DND-41 (cell line): ENCODE measurements around the gene POLR2E.
"Not testable (repeated sequence)": the region's sequence is repeated elsewhere in the genome, so short reads cannot be mapped to it uniquely, and the experiment has no call there.

Experiments used
- ATAC-seq: fragments of 200-7000 bp; cut with Tn5 transposase; 3 replicates; pipeline ENCODE4 v1.9.1; 2021; ENCODE audit warnings: low read depth; ENCODE audit not compliant: insufficient read depth
- DNase-seq: peaks from one replicate; pipeline ENCODE4 v3.0.0-alpha.2; 2020
- H2AFZ ChIP-seq: 2 replicates; pipeline ENCODE4 v1.6.0; 2012; ENCODE audit warnings: low read depth, low read length
- H3K27ac ChIP-seq: 2 replicates; pipeline ENCODE4 v1.5.1; 2012; ENCODE audit warnings: low read length, inconsistent platforms
- H3K27me3 ChIP-seq: fragments of 200-600 bp; sonication (generic); 2 replicates; pipeline ENCODE4 v1.6.0; 2012; ENCODE audit warnings: low read length, mild to moderate bottlenecking, inconsistent platforms; ENCODE audit not compliant: insufficient read depth, poor library complexity
- H3K36me3 ChIP-seq: 2 replicates; pipeline ENCODE4 v1.5.1; 2012; ENCODE audit warnings: low read length, inconsistent platforms; ENCODE audit not compliant: insufficient read depth
- H3K4me1 ChIP-seq: 2 replicates; pipeline ENCODE4 v1.5.1; 2012; ENCODE audit warnings: mild to moderate bottlenecking, low read length; ENCODE audit not compliant: insufficient read depth
- H3K4me2 ChIP-seq: 2 replicates; pipeline ENCODE4 v1.6.0; 2012; ENCODE audit warnings: mild to moderate bottlenecking, moderate library complexity, low read length, inconsistent platforms; ENCODE audit not compliant: insufficient read depth
- H3K4me3 ChIP-seq, 2 experiments: fragments of 200-600 bp in 1 of 2; shearing (Covaris generic) in 1 of 2; 2 replicates each; pipeline ENCODE4 v1.5.1; 2012 to 2016; ENCODE audit warnings: inconsistent platforms in 2 of 2, low read length in 2 of 2, mild to moderate bottlenecking in 2 of 2, low read depth in 1 of 2, moderate library complexity in 1 of 2
- H3K79me2 ChIP-seq: 2 replicates; pipeline ENCODE4 v1.6.0; 2012; ENCODE audit warnings: low read length, inconsistent platforms; ENCODE audit not compliant: insufficient read depth
- H3K9ac ChIP-seq: 2 replicates; pipeline ENCODE4 v1.6.0; 2012; ENCODE audit warnings: low read depth, mild to moderate bottlenecking, inconsistent platforms, low read length, moderate library complexity
- H3K9me3 ChIP-seq: 2 replicates; pipeline ENCODE4 v1.5.1; 2012; ENCODE audit warnings: low read length, moderate library complexity, mild to moderate bottlenecking, inconsistent platforms; ENCODE audit not compliant: insufficient read depth, severe bottlenecking
- H4K20me1 ChIP-seq: 2 replicates; pipeline ENCODE4 v1.6.0; 2012; ENCODE audit warnings: low read length; ENCODE audit not compliant: insufficient read depth
- CTCF ChIP-seq: IDR thresholded peaks from 2 replicates; pipeline ENCODE4 v1.5.1; 2012; ENCODE audit warnings: borderline replicate concordance, low read length, moderate library complexity, mild to moderate bottlenecking; ENCODE audit not compliant: poor library complexity, severe bottlenecking; ENCODE audit errors: extremely low read depth
- EZH2 ChIP-seq: IDR thresholded peaks from 3 replicates; pipeline ENCODE4 v1.6.1; 2012; ENCODE audit warnings: borderline replicate concordance, low read depth, mild to moderate bottlenecking, moderate library complexity, low read length, inconsistent platforms; ENCODE audit not compliant: severe bottlenecking

Gene POLR2E

DNA sequence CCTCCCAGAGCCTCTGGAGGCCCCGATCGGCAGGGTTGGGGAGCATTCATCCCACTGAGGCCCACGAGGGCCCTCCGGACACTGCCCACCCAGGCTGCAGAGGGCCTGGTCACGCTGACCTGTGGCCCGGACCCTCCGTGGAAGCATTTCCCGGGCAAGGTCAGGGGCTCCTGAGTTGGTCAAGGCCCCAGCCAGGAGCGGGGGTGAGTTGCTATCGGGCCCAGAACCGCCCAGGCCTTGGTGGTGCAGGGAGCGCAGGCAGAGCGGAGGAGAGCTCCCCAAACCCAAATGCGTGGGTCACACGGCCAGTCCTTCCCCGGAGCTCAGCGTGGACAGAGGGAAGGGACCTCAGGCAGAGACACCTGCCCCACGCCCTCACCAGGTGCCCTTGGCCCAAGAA lies 34.4 kb upstream of the POLR2E start:
- Histone ChIP-seq H3K27me3 (no peaks in the 10 kb centered on the region), H3K79me2 (peaks cover 28% of the 10 kb centered on the region), H3K4me1 (peaks cover 25% of the 10 kb centered on the region), H3K9me3 (no peaks in the 10 kb centered on the region), H2AFZ (no peak overlapping the region), H3K4me3 (no peak overlapping the region), H4K20me1 (no peaks in the 10 kb centered on the region; the same call in none of the 2 replicates), H3K36me3 (peaks cover 19% of the 10 kb centered on the region), H3K27ac (no peak overlapping the region), H3K4me2 (no peak overlapping the region), H3K9ac (no peak overlapping the region)
- DNase-seq: no peak
- ATAC-seq: no peak
- TF ChIP-seq CTCF (no peak), EZH2 (no peak)

DNA sequence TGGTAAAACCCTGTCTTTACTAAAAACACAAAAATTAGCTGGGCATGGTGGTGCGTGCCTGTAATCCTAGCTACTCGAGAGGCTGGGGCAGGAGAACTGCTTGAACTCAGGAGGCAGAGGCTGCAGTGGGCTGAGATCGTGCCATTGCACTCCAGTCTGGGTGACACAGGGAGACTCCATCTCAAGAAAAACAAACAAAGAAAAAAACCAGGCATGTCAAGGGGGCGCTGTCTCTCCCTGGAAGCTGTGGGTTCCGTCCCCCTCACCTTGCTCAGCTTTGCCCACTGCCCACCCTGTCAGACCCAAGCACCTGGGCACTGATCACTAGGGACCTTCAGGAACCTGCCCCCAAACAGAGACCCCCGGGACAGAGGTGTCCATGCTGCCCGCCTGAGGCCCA lies 33.9 kb upstream of the POLR2E start:
- not testable (repeated sequence) for H3K9me3 ChIP-seq, DNase-seq, H3K9ac ChIP-seq, H4K20me1 ChIP-seq, H3K27ac ChIP-seq, H3K27me3 ChIP-seq, H3K4me2 ChIP-seq, H3K4me3 ChIP-seq, ATAC-seq, H2AFZ ChIP-seq
- H3K79me2 ChIP-seq: peaks cover 28% of the 10 kb centered on the region
- H3K4me1 ChIP-seq: peaks cover 25% of the 10 kb centered on the region
- peaks cover 24% of the 10 kb centered on the region for H3K36me3 ChIP-seq

DNA sequence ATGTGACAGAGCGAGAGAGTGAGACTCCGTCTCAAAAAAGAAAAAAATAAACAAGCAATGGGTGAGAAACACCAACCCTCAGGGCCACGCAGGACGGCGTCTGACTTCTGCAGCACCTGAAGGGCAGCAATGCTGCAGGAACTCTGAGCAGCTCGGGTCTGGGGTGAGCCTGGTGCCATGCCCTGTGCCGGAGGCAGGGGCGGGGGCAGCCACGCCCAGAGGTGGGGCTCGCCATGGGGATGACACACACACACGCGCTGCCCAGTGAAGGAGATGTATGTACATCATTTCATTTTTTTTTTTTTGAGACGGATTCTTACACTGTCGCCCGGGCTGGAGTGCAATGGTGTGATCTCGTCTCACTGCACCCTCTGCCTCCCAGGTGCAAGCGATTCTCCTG lies 32.9 kb upstream of the POLR2E start:
- Histone ChIP-seq H3K79me2 (peaks cover 25% of the 10 kb centered on the region), H3K27ac (no peak overlapping the region)
- DNase-seq: no peak

GRCh38 chr19:1126984-1127760 lies 32.0 kb upstream of the POLR2E start:
- ATAC-seq (no peak), DNase-seq (no peak)
- Histone ChIP-seq H3K4me2 (no peak overlapping the region), H3K9me3 (no peaks in the 10 kb centered on the region), H3K36me3 (peaks cover 41% of the 10 kb centered on the region), H3K4me3 (no peak overlapping the region), H3K27me3 (no peaks in the 10 kb centered on the region), H4K20me1 (peaks cover 7% of the 10 kb centered on the region), H3K9ac (no peak overlapping the region), H3K79me2 (peaks cover 25% of the 10 kb centered on the region), H3K27ac (no peak overlapping the region), H3K4me1 (peaks cover 15% of the 10 kb centered on the region), H2AFZ (no peak overlapping the region)
- TF ChIP-seq CTCF (no peak), EZH2 (no peak)

More for the DNA sequence above, 32.9 kb upstream of the POLR2E start:
- Histone ChIP-seq H3K9me3 (no peaks in the 10 kb centered on the region), H3K36me3 (peaks cover 33% of the 10 kb centered on the region), H3K4me3 (no peak overlapping the region), H3K27me3 (no peaks in the 10 kb centered on the region), H4K20me1 (peaks cover 7% of the 10 kb centered on the region), H3K4me1 (peaks cover 24% of the 10 kb centered on the region), H3K4me2 (no peak overlapping the region), H3K9ac (no peak overlapping the region), H2AFZ (no peak overlapping the region)
- no peak for TF ChIP-seq CTCF
- ATAC-seq: no peak
